Activated gamma-delta T cell treated with anti-CD3 and anti-CD28 coated beads, Interleukin-2, amount 50 U/mL, for 16 hours (primary cell): Measurements from ENCODE around the gene HK1.

Source experiments
- DNase-seq: peaks from one replicate; pipeline ENCODE4 v3.0.0-alpha.2; 2020; ENCODE audit warnings: low read depth

Gene HK1

DNA sequence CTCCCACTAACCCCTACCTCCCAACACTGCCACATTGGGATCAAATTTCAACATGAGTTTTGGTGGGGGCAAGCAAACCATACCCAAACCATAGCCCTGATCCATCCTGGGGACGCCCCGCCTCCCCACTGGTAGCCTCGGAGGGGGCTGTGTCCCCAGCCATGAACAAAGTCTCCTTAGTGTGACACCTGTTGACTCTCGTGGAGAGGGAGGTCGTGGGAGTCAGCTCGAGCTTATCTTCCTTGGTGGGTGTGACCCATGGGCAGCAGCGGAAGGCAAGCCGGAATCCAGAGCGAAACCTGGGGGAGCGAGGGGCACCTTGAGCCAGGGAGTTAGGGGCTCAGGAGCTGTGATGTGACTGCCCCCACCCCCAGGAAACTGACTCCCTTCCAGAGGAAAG is 126.5 kb downstream of the HK1 start:
- no peak for DNase-seq

DNA sequence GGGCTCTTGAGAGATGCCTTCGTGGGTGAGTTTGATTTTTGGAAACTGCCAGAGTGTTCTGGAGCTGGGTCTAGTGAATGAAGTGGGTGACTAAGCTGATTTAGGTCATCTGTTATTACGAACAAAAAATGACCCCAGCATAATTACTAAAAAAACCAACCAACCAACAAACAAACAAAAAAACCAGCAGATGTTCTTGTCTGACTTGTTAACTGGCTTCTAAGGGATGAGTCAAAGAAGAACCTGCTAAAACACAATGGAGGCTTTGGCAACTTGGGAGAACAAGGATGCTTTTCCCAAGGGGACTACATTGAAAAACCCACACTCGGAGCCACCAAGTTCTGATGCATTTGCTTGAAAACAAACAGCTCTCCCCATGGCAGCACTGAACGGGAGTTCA is 126.9 kb downstream of the HK1 start:
- DNase-seq = no peak

DNA sequence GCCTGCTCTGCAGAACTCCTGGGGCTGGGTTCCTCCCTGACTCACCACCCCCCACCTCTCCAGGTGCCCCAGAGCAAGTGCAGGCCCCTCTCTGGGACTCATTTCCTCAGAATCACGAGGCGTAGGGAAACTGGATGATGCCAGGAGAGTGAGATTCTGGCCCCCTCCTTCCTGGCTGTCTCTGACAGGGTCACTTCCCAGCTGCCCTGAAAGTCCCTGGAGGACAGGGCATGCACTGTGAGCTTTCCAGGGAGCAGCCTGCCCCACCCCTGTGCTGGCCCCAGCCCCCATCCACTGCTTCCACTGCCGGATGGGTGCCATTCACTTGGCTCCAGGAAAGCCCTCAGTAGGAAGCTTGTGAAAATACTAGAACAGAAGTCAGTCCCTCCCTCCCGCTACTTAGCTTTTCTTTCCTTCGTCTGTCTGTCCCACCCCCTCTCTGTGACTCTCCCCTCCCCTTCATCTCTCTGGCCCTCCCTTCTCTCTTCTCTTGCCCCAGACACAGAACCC is 128.1 kb downstream of the HK1 start:
- no peak for DNase-seq

DNA sequence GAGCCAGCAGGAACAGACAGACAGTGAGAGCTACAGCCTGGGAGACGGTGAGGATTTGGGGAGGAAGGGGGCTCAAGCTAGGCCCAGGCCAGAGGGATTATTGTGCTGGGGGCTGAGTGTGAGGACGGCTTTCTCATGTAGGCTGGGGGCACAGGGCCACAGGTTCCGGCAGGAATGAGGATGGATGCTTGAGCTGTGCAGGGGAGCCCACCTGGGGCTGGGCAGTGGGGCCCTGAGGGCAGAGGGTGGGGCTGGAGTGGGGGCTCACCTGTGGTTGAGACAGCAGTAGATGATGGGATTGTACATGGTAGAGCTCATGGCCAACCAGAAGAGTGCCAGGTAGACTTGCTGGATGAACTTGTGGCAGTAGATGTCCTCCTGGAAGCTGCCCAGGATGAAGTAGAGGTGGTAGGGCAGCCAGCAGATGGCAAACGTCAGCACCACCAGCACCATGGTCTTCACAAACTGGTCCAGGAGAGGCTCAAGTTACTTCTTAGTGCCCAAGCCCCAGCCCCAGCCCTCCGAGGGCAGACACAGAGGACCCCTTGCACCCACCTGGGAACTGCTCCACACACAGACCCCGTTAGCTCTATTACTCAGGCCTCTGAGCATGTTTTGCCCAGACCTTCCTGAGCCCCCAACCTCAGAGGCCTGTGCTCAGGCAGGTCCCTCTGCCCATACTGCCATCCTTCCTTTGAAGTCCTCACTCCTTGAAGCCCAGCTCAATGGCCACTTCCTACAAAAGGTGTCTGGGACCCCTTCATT is 128.7 kb downstream of the HK1 start:
- DNase-seq = no peak

DNA sequence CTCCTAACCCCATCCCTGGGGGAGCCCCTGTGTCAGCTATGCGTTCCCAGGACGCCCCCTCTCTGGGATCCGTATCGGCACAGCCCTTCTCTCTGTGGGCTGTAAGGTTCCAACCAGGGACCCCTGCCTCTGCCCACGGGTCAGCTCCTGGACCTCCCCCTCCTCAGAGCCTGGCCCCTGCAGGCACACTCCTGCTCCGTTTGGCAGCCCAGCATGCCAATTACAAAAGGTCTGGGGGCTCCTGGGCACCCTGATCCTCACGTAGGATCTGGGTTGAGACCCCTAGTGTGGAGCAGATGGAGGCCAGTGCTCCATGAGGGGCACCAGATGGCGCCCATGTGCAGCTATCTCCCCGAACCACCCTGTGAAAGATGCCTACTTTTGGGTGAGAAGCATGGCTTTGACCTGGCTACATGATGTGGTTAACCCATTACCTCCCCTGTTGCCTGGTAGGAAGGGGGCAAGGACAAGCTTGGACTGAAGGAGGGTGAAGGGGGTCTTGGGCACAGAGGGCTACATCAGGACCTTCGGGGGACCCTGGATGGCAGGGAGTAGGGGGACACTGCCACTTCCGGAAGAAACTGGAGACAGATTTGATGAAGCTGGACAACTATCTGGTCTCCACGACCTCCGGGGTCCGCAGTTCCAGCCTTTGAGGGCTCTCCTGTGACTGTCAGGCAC is 129.5 kb downstream of the HK1 start:
- DNase-seq = no peak

DNA sequence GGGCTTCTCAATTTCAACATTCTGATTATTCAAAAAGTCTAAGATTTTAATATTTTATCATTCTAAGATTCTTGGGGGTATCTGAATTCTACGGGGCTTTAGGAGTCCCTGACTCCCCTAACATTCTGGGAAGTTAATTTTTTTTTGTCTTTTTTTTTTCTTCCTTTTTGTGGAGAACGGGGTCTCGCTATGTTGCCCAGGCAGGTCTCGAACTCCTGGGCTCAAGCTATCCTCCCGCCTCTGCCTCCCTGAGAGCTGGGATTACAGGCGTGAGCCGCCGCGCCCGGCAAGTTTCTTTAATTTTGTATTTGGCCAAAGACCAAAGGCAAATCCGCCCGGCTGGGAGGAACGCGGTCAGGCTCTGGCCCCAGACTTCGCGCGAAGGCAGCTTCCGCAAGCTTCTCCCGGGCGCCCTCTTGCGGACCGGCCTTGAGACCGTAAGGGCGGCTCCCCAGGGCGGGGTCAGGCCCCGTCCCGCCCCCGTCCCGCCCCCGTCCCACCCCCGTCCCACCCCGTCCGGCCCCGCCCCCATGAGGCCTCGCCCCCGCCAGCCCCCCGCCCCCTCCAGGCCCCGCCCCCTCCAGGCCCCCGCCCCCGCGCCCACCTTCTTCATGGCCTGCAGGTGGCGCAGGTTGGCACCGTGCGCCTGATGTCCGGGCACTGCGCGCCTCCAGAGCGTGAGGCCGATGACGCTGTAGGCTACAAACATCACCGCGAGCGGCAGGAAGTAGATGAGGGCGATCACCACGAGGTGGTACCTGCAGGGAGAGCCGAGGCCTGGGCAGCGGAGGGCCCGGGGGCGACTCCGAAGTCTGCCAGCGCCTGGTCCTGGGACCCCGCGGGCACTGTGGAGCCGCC is 130.3 kb downstream of the HK1 start:
- DNase-seq = peak; percentile 83

DNA sequence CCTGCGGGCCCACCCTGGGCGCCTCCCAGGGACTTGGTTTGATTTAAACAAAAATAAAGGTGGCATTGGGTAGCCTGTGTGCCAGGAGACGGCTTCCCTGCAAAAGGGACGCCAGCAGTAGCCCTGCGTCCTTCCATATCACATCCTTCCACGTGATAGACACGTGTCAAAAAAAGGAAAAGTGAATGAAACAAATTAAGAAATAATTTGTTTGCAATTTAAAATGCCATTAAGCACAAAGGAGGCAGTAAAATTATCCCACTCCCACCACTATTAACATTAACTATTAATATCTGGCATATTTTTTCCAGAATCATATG is 130.8 kb downstream of the HK1 start:
- DNase-seq = no peak

DNA sequence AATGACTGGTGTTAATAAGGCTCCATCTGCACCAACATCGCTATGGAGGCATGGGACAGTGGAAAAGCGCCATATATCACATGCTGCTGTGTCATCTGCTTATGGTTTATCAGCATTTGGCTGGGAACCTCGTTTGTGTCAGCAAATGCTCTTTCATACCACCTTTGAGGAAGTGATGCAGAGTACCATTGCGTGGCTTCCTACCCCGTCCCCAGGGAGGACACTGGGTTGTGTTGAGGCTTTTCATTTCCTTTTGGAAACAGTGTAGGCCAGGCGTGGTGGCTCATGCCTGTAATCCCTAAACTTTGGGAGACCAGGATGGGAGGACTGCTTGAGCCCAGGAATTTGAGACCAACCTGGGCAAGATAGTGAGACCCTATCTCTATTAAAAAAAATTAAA is 131.7 kb downstream of the HK1 start:
- no peak for DNase-seq

DNA sequence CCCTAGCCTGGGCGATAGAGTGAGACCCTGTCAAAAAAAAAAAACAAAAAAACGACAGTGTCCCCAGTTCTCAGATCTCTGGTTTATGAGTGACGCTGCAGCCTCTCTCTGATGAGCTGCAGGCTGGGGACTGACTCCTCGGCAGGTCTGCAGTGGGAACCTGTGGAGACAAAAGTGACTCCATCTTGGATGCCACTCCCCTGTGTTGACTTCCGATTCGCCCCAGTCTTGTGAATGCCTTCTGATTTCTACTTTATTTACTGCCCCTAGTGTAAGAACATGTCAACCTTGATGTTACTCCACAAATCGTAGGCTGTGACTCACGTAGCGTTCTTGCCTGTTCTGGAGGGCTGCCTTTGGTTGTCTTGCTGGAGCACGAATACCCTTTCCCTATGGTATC is 132.2 kb downstream of the HK1 start:
- DNase-seq = no peak

DNA sequence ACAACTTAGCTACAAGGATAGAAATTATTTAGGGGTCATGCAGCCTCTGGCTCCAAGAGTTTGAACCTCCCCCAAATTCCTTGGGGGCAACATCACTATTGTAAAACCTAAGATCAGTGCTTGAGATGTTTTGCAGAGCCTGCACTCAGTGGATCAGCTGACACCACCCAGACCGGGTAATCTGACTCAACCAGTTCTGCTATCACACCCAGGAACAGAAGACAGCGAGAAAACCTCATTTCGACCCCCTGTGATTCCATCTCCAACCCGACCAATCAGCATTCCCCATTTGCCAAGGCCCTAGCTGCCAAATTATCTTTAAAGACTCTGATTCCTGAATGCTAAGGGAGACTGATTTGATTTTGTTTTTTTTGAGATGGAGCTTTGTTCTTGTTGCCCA is 133.2 kb downstream of the HK1 start:
- no peak for DNase-seq

DNA sequence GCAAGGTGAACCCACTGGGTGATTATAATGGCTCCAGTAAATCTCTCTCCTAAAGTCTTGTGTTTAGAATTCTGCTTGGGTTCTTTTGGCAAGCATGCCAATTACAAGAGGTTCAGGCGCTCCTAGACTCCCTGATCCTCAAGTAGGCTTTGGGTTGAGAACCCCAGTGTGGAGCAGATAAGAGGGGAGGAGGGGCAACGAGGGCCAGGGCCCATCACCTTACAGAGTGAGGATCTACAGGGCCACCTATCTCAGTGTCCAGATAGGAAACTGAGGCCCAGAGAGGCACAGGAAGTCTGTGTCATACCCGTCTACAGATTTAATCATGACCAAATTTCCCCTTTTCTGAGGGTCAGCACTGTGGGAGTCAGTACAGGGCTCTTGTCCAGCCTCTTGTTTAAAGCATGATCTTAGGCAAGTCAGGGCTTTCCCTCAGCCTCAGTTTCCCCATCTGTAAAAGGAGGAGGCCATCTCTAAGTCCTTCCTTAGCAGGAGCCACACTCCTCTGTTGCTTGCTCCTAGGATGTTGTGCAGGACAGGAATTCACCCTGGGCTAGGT is 134.0 kb downstream of the HK1 start:
- DNase-seq = no peak

DNA sequence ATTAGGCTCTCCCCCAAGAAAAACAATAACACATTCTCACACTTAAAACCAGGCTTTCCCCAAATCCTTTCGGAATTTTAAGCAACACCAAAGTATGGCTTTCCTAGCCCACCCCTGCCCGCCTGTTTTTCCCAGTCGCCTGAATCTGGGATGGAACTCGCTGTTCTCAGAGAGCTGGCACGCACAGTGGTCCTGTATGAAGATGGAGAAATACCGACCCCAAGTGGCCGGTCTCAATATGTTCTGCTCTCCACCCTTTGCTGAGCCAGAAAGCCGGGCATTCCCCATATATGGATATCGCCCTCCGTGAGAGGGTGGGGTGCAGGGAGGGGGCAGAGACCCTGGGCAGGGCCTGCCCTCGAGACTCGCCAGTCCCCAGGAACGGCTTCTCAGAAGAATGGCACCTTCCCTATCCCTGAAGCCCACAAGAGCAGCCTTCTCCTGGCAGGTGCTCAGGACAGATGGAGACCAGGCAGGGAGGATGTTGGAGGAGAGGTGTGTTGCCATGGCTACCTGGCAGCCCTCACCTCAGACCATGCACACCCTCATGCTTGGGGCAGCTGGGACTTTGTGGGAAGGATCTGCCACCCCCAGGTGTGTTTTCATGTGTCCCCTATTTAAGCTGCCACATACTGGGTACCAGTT is 135.0 kb downstream of the HK1 start:
- DNase-seq = no peak

DNA sequence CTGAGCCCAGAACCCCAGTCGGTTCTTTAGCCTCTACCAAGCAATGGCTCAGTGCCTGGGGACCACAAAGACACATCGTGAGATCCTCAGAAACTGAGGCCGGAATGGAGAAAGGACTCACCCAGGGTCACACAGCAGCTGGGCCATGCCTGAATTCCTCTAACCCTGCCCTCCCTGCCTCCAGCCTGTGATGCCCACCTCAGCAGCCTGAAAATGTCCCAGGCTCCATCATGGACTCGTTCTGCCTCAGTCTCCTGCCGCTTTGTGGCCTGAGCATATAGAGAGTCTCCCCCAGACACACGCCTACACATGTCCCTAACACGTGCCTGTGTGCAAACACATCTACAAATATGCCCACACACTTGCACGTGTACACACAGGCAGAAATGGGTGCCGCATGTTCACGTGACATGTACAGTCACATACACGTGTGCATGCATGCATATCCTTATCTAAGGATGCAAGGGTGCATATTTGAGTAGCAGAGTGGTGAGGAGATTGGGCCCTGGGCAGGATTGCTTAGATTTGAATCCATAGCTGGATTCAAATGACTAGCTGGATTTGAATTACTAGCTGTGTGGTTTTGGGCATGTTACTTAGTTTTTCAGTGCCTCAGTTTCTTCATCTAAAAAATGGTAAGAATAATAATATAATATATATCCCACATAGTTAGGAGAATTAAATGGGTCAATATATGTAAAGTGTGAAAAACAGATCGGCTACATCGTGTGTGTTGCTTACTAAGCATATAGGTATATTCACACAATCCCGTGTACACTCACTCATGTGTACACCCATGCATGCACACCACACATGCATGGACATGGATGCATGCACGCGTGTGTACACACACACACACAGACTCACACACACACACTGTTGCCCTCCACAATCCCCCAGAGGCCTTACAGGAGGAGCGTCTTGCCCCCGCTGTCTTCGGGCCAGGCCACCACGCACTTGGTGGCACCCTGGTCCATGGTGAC is 136.0 kb downstream of the HK1 start:
- no peak for DNase-seq

DNA sequence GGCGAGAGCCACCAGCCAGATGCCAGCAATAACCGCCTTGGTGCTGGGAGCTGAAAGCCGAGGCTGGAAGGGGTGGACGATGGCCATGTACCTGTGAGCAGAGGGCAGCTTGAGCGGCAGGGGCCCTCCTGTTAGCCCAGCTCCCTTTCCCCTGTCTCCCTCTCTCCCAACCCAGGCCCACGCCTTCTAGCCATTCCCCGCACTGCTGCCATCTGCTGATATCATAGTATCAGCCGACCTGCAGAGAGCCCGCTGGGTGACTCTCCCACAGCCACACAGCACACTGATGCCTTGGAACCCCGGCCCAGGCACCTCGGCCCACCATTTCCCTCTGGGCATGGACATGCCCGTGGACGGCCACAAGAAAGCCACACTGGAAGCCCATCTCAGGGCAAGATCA is 136.8 kb downstream of the HK1 start:
- DNase-seq = no peak

DNA sequence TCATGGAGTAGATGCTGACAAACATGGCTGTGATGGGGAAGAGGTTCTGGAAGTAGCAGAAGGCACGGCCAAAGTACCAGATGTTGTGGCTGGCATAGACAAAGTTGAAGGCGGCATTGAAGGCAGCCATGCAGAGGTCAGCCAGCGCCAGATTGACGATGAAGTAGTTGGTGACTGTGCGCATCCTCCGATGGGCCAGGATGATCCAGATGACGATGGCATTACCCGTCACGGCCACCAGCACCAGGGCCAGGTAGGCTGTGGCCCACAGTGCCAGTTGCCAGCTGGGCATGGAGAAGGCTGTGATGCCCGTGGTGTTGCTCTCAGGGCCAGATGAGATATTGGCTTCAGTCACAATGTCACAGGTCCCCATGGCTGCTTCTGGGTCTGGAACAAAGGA is 137.7 kb downstream of the HK1 start:
- no peak for DNase-seq

DNA sequence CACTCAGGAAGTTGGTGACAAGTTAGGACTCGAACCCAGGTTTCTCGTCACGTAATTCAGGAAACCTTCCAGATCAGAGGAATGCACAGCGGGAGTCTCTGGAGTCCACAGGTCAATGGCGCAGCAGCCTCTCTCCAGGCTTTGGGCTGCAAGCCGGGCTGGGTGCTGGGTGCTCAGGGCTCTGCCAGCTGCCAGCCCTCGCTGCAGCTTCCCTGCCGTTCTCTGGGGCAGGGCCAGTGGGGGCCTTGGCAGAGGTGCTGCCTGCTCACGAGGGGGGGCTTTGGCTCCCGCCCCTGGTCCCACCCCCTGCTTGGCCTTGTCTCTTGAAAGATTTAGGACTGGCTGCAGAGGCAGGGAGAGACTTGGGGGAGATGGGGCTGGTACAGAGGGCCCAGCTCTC is 138.4 kb downstream of the HK1 start, which contains the start of gene TACR2:
Gene TACR2, minus strand, starts transcription at position 224 of the 400 bp plus-strand sequence. CDS start 595 bp downstream, outside the sequence.
- no peak for DNase-seq

DNA sequence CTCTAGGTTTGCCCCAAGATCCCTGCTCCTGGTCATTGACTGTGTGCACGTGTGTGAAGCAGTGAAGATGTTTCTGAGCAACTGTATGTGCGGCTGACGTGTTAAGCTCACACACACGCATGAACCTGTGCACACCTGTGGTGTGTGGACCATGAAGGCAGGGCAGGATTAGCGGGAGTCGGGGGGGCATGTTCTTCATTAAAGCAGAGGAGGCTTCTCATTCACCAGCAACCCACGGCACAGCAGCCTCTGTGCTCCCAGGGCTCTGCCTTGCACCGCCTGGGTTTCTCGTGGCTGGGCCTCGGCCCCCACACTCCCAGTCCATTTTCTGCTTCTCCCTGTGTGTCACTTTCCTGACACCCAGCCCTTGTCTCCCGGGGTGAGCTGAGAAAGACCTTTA is 139.2 kb downstream of the HK1 start:
- no peak for DNase-seq

DNA sequence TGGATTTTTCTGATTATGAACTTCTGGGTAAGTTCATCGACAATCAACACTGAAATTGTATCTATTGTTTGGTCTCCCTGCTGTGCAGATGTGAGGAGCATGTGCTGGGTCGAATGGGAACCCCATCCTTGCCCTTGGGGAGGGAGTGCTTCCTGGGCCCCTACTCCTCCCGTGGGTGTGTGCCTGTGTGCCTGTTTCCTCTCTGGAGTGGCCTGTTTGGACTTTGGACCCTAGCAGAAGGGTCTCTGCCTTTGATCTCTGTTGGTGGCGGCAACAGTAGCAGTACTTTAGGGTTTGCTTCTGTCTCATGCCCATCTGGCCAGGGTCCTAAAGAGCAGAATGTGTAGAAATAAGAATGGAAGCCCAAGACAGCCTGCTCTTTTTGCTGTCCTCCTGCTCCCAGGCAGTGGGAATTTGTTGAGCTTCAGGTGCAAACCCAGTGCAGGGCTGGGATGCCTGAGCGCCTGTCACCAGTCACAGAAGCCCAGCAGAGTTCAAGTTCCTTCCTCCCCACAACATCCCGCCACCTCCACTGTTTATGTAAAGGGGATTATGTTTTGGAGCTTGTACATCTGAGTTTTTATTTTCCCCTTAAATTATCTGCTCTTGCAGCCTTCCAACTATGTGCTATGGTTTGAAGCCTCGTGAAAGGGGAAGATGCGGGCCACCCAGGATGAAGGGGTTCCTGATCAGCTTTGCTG is 139.9 kb downstream of the HK1 start:
- no peak for DNase-seq

DNA sequence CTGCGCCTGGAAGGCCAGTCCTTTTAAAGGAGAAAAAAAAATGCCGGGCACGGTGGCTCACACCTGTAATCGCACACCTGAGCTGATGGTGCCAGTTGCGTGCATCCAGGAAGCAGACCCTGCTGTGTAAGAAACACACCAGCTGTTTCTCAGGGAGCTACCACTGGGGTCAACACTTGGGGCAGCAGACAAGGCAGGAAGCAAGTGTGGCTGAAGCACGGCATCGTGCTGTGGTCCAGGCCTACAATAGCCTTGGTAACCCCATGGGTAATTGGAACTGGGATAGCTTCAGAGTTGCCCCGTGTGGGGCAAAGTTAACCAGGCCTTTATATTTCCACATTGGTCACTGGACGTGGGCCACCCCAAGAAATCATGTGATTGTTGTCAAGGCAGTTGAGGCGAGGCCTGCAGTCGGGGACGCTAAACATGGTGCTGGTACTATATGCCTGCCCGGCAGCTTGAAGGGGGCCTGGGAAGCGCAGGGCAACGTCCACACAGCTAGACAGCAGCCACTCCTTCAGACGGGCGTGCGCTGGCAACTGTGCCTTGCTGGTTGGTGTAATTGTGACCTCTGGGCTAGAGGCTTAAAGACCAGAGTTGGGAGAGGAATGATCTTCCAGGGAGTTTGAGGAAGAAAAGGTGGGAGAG is 140.9 kb downstream of the HK1 start:
- DNase-seq = no peak

DNA sequence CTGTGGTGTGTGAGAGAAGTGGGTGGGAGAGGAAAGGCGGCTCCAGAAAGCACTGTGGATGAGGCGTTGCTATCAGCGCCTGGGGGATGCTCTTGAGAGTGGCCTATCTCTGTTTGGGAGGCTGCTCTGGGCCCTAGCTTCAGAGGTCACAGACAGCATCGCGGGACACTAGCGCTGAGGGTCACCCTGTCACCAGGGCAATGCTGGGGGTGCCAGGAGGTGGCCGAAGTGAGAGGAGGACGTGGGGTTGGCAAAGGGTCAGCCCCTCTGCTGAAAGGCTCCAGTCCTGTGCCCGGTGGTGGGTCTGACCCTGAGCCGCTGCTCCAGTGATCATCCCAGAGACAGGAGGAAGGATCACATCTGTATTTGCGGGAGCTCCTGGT is 141.4 kb downstream of the HK1 start:
- no peak for DNase-seq
